GM04503 (cell line): Measurements from ENCODE around the gene TMEM255B.
"Not testable (repeated sequence)": the region's sequence is repeated elsewhere in the genome, so short reads cannot be mapped to it uniquely, and the experiment has no call there.

ENCODE experiments used
- DNase-seq: peaks from one replicate; pipeline ENCODE4 v3.0.0-alpha.2; 2012; ENCODE audit warnings: low read depth

Gene TMEM255B

DNA sequence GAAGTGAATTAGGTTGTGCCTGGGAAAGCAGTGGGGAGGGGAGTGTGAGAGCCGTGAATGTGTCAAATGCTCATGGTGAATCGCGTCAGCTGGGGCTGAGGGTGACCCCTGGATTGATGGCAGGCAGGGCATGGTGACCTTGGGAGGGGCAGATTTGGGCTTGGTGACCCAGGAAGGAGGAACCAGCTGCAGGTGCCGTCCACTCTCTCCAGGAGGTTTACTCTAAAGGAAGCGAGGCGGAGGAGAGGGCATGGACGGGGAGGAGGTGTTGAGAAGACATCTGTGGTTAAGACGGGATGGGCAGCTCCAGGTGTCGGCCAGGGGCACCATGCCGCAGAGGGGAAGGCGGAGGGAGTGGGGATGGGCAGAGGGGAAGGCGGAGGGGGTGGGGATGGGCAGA lies 28.7 kb downstream of the TMEM255B start:
- DNase-seq: no peak

GRCh38 chr13:113788413-113789135 lies 29.5 kb downstream of the TMEM255B start:
- no peak for DNase-seq

DNA sequence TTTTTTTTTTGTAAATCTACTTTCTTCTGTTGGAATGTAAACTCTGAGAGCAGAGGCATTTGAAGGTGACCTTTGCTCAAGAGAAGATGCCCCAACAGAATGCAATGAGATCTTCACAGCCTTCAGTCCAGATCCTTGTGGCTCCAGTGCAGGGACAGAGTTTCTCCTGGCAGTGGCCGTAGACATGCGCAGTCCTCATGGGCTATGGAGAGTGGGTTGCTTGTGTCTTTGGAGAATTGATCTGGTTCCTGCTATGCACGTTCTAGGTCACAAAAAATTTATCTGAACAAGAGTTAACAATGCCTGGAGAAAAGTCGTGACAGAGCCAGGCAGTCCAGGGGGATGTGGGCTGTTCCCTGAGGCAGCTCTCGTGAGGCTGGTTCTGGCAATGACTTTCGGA lies 30.1 kb downstream of the TMEM255B start:
- no peak for DNase-seq

DNA sequence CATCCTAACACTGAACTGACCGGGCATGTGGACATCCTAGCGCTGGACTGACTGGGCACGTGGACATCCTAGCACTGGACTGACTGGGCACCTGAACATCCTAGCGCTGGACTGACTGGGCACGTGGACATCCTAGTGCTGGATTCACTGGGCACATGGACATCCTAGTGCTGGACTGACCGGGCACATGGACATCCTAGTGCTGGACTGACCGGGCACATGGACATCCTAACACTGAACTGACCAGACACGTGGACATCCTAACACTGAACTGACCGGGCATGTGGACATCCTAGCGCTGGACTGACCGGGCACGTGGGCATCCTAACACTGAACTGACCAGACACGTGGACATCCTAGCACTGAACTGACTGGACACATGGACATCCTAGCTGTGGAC lies 30.9 kb downstream of the TMEM255B start:
- DNase-seq: not testable (repeated sequence)

DNA sequence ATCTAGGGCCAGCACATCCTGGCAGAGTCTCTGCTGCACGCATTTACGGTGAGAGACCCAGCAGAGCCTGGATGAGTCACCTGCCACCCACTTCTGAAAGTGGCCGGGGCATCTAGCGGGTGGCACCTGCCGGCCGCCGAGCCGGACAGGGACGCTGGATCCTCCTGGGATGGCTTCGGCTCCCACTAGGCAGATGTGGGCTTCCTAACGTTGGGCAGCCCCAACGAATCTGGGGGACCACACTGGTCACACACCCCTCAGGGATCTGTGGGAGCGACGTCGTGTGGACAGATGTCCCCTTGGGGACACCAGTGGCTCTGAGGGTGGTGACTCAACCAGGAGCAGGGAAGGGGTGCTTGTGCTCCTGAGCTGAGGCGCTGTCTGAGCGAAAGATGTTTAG lies 32.2 kb downstream of the TMEM255B start:
- DNase-seq: no peak

DNA sequence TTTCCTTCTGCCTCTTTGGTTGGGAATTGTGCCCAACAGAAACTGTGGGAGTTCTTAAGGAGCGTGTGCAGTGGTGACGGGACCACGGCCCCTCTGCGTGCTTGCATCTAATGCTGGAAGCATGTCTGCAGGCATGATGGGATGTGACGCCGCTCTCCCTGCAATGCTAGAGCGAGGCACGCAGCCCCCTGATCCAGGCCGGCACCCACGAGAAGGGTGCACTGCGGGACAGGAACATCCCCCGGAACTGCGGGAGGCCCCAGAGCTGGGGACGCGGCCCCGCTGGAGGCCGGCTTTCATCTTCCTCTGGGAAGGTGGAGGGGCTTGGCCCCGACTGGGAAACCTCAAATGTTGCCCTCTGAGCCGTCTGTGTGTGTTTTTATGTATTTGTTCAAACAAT lies 32.7 kb downstream of the TMEM255B start:
- no peak for DNase-seq

- DNase-seq: no peak
Observed at GRCh38 chr13:113792236-113792770, 33.3 kb downstream of the TMEM255B start.

DNA sequence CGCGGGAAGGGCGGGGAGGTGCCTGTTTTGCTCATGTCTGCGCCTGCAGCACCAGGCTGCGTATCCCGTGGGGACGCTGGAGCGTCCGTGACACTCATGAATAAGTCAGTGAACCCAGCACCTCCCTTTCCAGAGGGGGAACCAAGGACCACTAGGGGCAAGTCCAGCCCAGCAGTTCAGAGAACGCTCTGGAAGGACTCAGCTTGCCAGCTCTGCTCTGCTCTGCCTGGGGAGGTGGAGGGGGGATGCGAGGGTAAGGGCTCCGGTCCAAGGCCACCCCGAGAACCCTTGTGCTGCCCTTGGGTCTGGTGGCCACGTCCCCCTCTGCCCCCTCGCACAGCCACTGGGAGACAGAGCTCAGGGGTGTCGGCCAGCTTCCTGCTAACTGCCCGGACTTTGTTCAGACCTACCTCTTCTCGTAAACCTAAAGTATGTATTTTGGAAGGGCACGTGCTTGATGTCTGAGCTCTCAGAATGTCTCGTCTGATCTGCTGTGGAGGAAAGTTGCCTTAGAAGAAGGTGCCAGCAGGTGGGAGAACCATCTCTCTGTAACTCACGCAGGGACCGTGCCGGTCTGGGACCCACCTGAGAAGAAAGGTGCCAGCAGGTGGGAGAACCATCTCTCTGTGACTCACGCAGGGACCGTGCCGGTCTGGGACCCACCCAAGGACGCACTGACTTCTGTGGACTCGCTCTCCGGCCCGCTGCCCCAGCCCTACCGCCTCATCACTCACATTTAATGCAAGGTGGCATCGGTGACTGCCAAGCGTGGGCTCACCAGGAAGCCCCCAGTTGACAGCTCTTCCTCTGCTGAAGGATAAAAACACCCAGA lies 34.1 kb downstream of the TMEM255B start:
- no peak for DNase-seq

DNA sequence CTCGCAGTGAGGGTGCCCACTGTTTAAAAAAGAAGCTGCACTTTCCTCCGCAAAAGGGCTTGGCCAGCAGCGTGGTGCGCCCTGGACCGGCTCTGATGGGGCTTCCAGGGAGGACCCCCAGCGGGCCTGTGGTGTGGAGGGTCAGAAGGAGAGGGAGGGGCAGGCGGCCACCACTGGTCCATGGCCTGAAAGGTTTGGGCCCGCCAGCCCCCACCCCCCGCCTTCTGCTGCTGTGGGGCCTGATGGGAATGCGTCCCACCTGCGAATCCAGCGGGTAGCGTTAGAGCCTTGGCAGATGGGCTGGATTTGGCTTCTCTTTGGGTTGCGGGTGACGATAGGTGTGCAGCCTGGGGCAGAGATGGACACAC lies 34.7 kb downstream of the TMEM255B start:
- DNase-seq: no peak

DNA sequence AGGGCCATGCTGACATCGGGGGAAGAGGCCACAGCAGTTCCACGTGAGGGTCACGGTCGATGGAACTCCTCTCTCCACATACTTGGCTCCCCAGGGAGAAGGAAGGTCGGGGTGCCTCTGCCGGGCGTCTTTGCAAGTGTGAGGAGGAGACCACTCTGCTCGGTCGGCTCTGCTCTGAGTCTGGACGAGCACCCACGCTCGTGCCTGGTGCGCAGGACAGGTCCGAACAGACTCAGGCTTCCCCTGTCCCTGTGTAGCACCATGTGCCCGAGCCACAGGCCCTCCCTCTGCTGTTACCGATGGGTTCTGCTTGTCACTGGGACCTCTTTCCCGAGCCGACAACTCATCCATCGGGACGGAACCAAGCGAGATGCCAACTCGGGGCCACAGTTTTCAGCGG lies 35.1 kb downstream of the TMEM255B start:
- no peak for DNase-seq

GRCh38 chr13:113794764-113795173 lies 35.7 kb downstream of the TMEM255B start:
- DNase-seq: no peak

DNA sequence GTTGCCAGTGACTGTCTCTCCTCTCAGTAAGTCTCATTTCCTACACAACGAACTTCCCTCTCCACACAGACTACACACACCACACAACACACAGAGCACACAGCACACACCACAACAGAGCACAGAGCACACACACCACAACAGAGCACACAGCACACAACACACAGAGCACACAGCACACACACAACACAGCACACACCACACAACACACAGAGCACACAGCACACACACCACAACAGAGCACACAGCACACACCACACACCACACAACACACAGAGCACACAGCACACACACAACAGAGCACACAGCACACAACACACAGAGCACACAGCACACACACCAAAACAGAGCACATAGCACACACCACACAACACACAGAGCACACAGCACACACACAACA lies 36.3 kb downstream of the TMEM255B start:
- DNase-seq: not testable (repeated sequence)

DNA sequence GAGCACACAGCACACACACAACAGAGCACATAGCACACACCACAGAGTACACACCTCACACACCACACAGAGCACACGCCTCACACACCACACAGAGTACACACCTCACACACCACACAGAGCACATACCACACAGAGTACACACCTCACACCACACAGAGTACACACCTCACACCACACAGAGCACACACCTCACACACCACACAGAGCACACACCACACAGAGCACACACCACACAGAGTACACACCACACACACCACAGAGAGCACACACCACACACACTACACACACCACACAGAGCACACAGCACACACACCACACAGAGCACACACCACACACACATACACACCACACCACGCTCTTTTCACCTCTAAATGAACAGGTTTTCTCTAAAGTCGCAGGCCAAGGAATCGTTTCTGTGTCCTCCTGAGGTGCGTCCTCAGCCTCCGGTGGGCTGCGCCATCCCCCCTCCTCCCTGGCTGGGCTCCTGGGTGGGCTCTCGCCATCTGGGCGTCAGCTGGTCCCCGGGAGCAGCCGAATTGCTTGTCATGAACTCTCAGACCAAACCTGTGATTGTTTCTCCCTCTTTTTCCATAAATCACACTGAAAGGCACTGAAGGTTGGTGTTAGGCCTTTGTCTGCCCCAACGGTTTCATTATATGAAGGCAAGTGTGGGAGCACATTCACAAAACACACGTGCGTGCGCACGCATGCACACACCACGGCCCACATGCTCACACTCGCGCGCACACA lies 37.4 kb downstream of the TMEM255B start:
- no peak for DNase-seq

DNA sequence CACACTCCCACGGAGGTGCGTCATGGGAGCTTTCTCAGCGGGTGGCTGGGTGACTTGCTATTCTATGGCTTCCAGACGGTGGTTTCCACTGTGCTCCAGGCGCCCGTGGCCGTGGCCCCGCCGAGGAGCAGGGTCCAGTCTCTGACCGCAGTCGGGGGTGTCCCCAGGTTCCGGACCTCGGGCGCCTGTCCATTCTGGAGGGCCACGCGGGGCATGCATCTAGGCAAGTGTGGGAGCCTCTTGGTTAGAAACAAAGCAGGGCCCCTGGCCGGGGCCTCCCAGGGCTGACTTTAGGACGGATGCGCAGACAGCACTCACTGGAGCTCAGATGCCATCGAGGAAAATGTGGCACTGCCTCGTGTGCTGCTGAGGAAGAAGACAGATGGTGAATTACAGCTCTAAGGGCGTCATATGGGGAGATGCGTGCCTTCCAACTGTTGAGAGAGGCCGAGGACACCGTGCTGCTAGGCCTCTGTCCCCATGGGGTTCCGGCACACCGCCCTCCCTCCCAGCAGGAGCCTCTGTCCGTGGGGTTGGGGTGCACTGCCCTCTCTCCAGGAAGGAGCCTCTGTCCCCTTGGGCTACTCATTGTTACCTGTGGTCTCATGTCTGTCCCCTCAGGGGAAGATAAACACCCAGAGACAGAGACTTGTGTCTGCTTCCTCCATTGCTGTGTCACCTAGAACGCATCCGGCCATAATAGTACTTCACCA lies 38.1 kb downstream of the TMEM255B start:
- DNase-seq: no peak

- DNase-seq: no peak
Observed at GRCh38 chr13:113798200-113798811, 39.3 kb downstream of the TMEM255B start.

GRCh38 chr13:113800576-113800926 lies 41.5 kb downstream of the TMEM255B start:
- no peak for DNase-seq

DNA sequence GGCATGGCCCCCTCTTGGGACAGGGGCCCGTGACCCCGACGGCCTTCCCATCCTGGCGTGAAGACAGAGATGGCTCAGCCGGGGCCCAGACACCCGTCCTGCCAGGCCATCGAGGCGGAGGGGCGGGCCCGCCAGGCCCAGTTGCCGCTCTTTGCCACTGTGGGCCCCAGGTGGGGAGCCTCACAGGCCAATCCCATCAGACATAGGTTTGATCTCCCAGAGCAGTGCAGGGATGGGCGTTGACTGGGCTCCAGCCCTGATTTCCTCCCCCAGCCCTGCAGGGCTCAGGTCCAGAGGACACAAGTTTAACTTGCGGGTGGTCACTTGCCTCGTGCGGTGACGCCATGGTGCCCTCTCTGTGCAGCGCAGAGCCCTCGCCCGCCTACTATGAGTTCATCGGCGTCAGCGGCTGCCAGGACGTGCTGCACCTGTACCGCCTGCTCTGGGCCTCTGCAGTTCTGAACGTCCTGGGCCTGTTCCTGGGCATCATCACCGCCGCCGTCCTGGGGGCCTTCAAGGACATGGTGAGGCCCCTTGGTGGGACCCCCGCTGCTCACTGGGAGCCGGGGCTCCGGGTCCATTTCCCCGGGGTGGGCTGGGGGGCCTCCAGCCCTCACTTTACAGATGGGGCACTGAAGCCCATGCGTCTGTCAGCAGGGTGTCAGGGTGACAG lies 42.4 kb downstream of the TMEM255B start:
- no peak for DNase-seq

DNA sequence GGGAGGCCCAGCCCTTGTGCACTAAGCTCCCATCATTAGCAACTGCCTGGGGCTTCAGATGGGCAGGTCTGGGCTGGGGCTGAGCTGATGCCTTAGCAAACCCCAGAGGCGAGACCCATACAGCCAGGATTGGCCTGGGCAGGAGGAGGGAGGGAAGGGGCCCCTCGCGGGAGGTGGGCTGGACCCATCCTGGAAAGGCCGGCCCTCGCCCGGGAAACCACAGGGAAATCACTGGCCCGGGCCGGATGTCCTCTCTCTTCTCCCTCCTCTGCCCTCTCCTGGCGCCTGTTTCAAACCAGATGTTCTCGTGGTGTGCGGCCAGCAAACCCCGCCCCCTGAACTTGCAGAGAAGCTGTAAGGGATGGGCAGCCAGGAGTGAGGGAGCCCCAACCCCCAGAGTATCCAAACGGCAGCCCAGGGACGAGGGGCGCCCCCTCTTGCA lies 43.1 kb downstream of the TMEM255B start:
- DNase-seq: no peak

DNA sequence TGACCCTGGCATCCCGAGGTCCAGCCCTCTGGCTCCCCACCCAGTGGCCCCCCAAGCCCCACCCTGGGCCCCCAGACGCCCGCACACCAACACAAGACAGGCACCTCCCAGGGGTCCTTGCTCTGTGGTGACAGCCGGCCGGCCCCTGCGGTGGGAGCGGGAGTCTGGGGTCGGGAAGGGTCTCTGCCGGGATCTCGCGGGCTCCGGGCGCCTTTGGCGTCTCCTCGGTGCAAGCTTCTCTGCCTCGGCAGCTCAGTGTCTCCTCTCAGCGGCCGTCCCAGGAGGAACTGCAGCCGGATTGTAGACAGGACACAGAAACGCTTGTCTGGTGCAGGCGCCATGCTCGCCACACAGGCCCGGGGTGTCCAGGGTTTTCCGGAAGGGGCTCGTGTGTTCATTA lies 43.7 kb downstream of the TMEM255B start:
- DNase-seq: no peak

DNA sequence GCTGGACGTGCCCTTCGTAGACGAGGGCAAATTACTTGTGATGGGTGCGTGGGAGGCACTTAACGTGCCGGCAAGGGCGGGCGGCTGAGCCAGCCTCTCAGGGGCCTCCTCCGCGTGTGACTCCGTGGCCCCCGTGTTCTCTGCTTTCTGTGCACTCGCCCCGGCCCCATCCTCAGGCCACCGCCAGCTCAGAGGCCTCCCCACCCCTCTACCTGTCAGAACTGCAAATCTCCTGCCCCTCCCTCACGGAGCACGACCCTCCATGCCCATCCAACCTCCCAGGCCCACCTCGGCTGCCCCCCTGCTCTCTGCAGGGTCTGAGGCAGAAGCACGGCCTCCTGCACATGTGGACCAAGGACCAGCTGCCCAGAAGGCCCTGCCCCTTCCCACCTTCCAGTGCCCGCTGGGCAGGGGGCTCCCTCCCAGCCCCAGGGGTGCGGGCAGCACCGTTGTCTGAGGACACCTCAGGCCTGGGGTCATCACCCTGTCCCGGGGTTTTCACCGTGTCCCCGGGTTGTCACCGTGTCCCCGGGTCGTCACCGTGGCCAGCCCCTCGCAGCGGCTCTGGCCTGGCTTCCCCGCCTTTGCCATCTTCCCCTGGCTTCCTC lies 44.5 kb downstream of the TMEM255B start:
- no peak for DNase-seq
